Left cardiac atrium (tissue), 4 donors: Measurements from ENCODE around the gene SMYD3. TPM values are rescaled to one million over a fixed set of nuclear protein-coding genes. Genes with fewer than 3 reads are reported as not detected.
A peak's percentile ranks its signal among the peaks of the same experiment; 100 is the strongest.

Experiments used
- ATAC-seq, 2 donors: fragments of 200-7000 bp; cut with Tn5 transposase; one replicate each; pipeline ENCODE4 v1.9.1; 2020; ENCODE audit warnings: mild to moderate bottlenecking in 2 of 2, moderate library complexity in 2 of 2
- DNase-seq: peaks from one replicate; pipeline ENCODE4 v3.0.0-alpha.2; 2020
- intact Hi-C, 2 donors: fragments of 100-400 bp; cut with DNase I; formaldehyde crosslinking; loops; one replicate each; pipeline versions ENCODE4 v1.14.1 to v1.15.1; 2022 to 2023
- total RNA-seq, 2 donors: library from RNA; stranded (reverse); fragmentation: NEBNext Ultra II Directional; extraction: Animal tissue kit (Norgen Biotek cat#: 25700); gene quantifications; one replicate each; pipeline ENCODE4 v1.2.1, GENCODE V29; 2021
- donor health status: DM: no; HTN: yes; CAD: no.
- donor health status: DM: no; HTN: yes; CAD: no; lungs with severe emphysema.
- donor health status: DM: yes; HTN: yes; CAD: no.
- donor health status: Dilated cardiomyopathy.

SMYD3 gene
- total RNA-seq, 2 donors from 2014 or later, result 6.5 to 11.9 TPM

- DNase-seq (no peak), ATAC-seq (no peak)
- intact Hi-C loops, result no loop called here
Observed at GRCh38 chr1:246267896-246268295, 239.2 kb downstream of the SMYD3 start.

- DNase-seq, result no peak
- ATAC-seq, result no peak
- intact Hi-C loops, result no loop called here
Observed at GRCh38 chr1:246267426-246267825, 239.7 kb downstream of the SMYD3 start.

GRCh38 chr1:246265481-246265880, 241.6 kb downstream of the SMYD3 start:
- ATAC-seq (no peak), DNase-seq (no peak)
- intact Hi-C loops, result no loop called here

- ATAC-seq (no peak), DNase-seq (no peak)
- intact Hi-C loops, result no loop called here
Observed at GRCh38 chr1:246262281-246262680, 244.8 kb downstream of the SMYD3 start.

- DNase-seq (no peak), ATAC-seq (no peak)
- intact Hi-C loops, result no loop called here
Observed at GRCh38 chr1:246261639-246262038, 245.4 kb downstream of the SMYD3 start.

GRCh38 chr1:246258250-246258649, 248.8 kb downstream of the SMYD3 start:
- intact Hi-C loops, result no loop called here
- DNase-seq, result no peak
- ATAC-seq, result no peak

- intact Hi-C loops, result no loop called here
- DNase-seq (no peak), ATAC-seq (no peak)
Observed at GRCh38 chr1:246255773-246256172, 251.3 kb downstream of the SMYD3 start.

GRCh38 chr1:246254854-246255253, 252.2 kb downstream of the SMYD3 start:
- intact Hi-C loops, result no loop called here
- DNase-seq, result no peak

GRCh38 chr1:246246430-246246829, 260.6 kb downstream of the SMYD3 start:
- intact Hi-C loops, result no loop called here

More at GRCh38 chr1:246254854-246255253, 252.2 kb downstream of the SMYD3 start:
- no peak for ATAC-seq

GRCh38 chr1:246245541-246245940, 261.5 kb downstream of the SMYD3 start:
- intact Hi-C loops, result no loop called here
- ATAC-seq (no peak), DNase-seq (no peak)

More at GRCh38 chr1:246246430-246246829, 260.6 kb downstream of the SMYD3 start:
- DNase-seq (no peak), ATAC-seq (no peak)

- no peak for ATAC-seq
- intact Hi-C loops, result no loop called here
- no peak for DNase-seq
Observed at GRCh38 chr1:246232126-246232525, 275.0 kb downstream of the SMYD3 start.

GRCh38 chr1:246226041-246226440, 281.0 kb downstream of the SMYD3 start:
- DNase-seq, result no peak
- intact Hi-C loops, result no loop called here
- no peak for ATAC-seq

GRCh38 chr1:246221485-246222255, 285.4 kb downstream of the SMYD3 start:
- intact Hi-C loops, result no loop called here
- ATAC-seq (no peak), DNase-seq (no peak)

GRCh38 chr1:246220495-246221065, 286.5 kb downstream of the SMYD3 start:
- ATAC-seq (no peak), DNase-seq (no peak)
- intact Hi-C loops, result no loop called here

- DNase-seq (no peak), ATAC-seq (no peak)
- intact Hi-C loops, result no loop called here
Observed at GRCh38 chr1:246219508-246220030, 287.5 kb downstream of the SMYD3 start.

- no peak for DNase-seq
- ATAC-seq, result no peak
- intact Hi-C loops, result no loop called here
Observed at GRCh38 chr1:246218686-246219085, 288.4 kb downstream of the SMYD3 start.

GRCh38 chr1:246216906-246217305, 290.2 kb downstream of the SMYD3 start:
- ATAC-seq (no peak), DNase-seq (no peak)
- intact Hi-C loops, result no loop called here

- ATAC-seq (peak in 1 of 2 donors; percentile 21), DNase-seq (no peak)
- intact Hi-C loops, result no loop called here
Observed at GRCh38 chr1:246215510-246215903, 291.6 kb downstream of the SMYD3 start.

- DNase-seq (no peak), ATAC-seq (peak in 1 of 2 donors; percentile 78)
- intact Hi-C loops, result no loop called here
Observed at GRCh38 chr1:246214708-246215509, 292.2 kb downstream of the SMYD3 start.

GRCh38 chr1:246213947-246214346, 293.1 kb downstream of the SMYD3 start:
- DNase-seq, result no peak
- intact Hi-C loops, result no loop called here
- no peak for ATAC-seq
